Upper lobe of left lung (tissue), 4 donors: ENCODE results near the gene MYO3B.

ENCODE experiments used
- EP300 ChIP-seq, 4 donors: sonication (generic); formaldehyde crosslinking; IDR thresholded peaks; one replicate each; pipeline ENCODE4 v1.5.1; 2017; ENCODE audit warnings: antibody characterized with exemption in 4 of 4, control low read depth in 2 of 4
- POLR2AphosphoS5 ChIP-seq, 2 donors: sonication (generic); formaldehyde crosslinking; IDR thresholded peaks; one replicate each; pipeline ENCODE4 v1.5.1; 2017; ENCODE audit warnings: antibody characterized with exemption in 2 of 2
- TF ChIP-seq, protein P1 (sequence below), 6 experiments: fragments of 450-650 bp in 4 of 6; fragments of 200-600 bp in 2 of 6; sonication (generic) in 2 of 6; IDR thresholded peaks; one replicate each; pipeline ENCODE4 v1.5.1; 2016 to 2019; ENCODE audit warnings: antibody characterized with exemption in 6 of 6

DNA sequence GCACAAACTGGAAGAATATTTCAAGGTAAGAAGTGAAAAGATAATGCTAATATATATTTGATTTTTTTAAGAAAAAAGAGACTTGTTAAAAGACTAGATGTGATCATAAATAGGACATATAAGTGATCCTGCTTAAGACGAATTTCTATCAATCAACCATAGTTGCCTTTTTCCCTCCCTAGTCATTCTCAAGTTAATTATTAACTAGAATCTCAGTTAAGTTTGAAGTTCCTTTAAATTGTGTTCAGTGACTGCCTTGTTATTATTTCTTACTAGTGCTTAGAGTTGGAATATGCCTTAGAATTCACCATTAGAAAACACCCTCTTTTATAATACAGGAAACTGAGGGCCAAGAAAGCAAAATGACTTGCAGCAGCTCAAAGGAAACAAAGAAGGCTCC lies 395.7 kb downstream of the MYO3B start:
- TF ChIP-seq EP300 (IDR thresholded peaks at IDR 0.05) (no peak), POLR2AphosphoS5 (IDR thresholded peaks at IDR 0.05) (no peak)
- TF ChIP-seq, protein P1, sequence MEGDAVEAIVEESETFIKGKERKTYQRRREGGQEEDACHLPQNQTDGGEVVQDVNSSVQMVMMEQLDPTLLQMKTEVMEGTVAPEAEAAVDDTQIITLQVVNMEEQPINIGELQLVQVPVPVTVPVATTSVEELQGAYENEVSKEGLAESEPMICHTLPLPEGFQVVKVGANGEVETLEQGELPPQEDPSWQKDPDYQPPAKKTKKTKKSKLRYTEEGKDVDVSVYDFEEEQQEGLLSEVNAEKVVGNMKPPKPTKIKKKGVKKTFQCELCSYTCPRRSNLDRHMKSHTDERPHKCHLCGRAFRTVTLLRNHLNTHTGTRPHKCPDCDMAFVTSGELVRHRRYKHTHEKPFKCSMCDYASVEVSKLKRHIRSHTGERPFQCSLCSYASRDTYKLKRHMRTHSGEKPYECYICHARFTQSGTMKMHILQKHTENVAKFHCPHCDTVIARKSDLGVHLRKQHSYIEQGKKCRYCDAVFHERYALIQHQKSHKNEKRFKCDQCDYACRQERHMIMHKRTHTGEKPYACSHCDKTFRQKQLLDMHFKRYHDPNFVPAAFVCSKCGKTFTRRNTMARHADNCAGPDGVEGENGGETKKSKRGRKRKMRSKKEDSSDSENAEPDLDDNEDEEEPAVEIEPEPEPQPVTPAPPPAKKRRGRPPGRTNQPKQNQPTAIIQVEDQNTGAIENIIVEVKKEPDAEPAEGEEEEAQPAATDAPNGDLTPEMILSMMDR (IDR thresholded peaks at IDR 0.05): no peak
